Putamen (tissue), 1 donor: Measurements from ENCODE around the gene P2RY6.

Experiments
- DNase-seq: peaks from one replicate; pipeline ENCODE4 v3.0.0-alpha.2; 2016; ENCODE audit warnings: low spot score

Gene P2RY6

GRCh38 chr11:73296501-73297230 is 24.5 kb downstream of the P2RY6 start:
- no peak for DNase-seq

GRCh38 chr11:73297231-73297590 is 25.1 kb downstream of the P2RY6 start:
- DNase-seq: no peak

GRCh38 chr11:73297702-73298101 is 25.6 kb downstream of the P2RY6 start:
- no peak for DNase-seq

- DNase-seq: no peak
Observed at GRCh38 chr11:73298233-73298632, 26.1 kb downstream of the P2RY6 start.

- DNase-seq: no peak
Observed at GRCh38 chr11:73299751-73300150, 27.6 kb downstream of the P2RY6 start.

- no peak for DNase-seq
Observed at GRCh38 chr11:73306069-73306841, 34.1 kb downstream of the P2RY6 start.

GRCh38 chr11:73306977-73307322 is 34.8 kb downstream of the P2RY6 start:
- no peak for DNase-seq

- peak; percentile 85 for DNase-seq
Observed at GRCh38 chr11:73307323-73308002, 35.3 kb downstream of the P2RY6 start.

- DNase-seq: no peak
Observed at GRCh38 chr11:73308003-73308960, 36.1 kb downstream of the P2RY6 start, which contains the start of gene ARHGEF17. ARHGEF17 (plus strand) TSS chr11:73308276; CDS start chr11:73308639, 363 bp downstream.

GRCh38 chr11:73308961-73309919 is 37.1 kb downstream of the P2RY6 start:
- no peak for DNase-seq

- no peak for DNase-seq
Observed at GRCh38 chr11:73310076-73310475, 37.9 kb downstream of the P2RY6 start.

GRCh38 chr11:73310661-73311393 is 38.7 kb downstream of the P2RY6 start:
- no peak for DNase-seq

GRCh38 chr11:73311394-73311869 is 39.3 kb downstream of the P2RY6 start:
- no peak for DNase-seq

- no peak for DNase-seq
Observed at GRCh38 chr11:73312036-73312435, 39.9 kb downstream of the P2RY6 start.

GRCh38 chr11:73312851-73313327 is 40.8 kb downstream of the P2RY6 start:
- no peak for DNase-seq

- DNase-seq: no peak
Observed at GRCh38 chr11:73313652-73314051, 41.5 kb downstream of the P2RY6 start.

GRCh38 chr11:73314117-73314961 is 42.2 kb downstream of the P2RY6 start:
- DNase-seq: peak; percentile 85

GRCh38 chr11:73315293-73316020 is 43.3 kb downstream of the P2RY6 start:
- DNase-seq: no peak
